ENCODE data around the gene VPS8.

The VPS8 gene

DNA sequence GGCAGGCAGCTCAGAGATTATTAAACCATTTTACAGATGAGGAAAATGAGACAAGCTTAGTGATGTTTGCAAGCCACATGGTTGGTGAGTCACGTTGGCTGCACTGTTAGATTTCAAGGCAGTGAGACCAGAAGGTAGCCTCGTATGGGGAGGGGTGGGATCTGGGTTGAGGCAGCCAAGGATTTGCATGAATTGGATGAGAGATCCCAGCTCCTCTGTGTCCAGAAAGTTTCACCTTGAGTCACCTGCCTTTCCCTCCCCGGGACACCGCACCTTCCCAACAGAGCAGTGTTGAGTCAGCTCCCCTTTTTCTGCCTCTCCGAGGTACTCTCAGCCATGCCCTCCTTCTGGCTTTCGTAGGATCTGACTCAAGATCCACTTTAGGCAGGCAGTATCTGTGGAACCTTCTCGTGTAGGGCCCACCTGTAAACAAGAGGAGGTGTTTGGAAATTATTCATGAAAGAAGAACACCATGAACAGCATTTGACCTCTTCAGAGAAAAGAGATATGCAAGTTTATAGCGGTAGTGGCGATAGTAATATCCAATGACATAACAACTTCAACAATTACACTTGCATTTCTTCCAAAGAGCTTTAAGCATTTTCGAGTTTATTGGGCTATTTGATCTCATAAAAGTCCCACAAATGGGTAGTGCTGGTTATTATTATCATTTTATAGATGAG lies 46.8 kb upstream of the VPS8 start:
- Histone ChIP-seq H3K4me3 (ENCODE audit: low read depth, low read length) (no peak overlapping the region), H3K4me1 (ENCODE audit: control insufficient read depth, insufficient read depth, low read length) (no peaks in the 10 kb centered on the region), H3K9me3 (ENCODE audit: control insufficient read depth, insufficient read depth, low read depth, low read length) (no peaks in the 10 kb centered on the region), H3K36me3 (ENCODE audit: control insufficient read depth in 2 of 2, insufficient read depth in 1 of 2, low read length in 2 of 2) (no peaks in the 10 kb centered on the region), H3K27ac (ENCODE audit: extremely low read depth, low read depth, low read length) (no peak overlapping the region)
- TF ChIP-seq, protein P1, sequence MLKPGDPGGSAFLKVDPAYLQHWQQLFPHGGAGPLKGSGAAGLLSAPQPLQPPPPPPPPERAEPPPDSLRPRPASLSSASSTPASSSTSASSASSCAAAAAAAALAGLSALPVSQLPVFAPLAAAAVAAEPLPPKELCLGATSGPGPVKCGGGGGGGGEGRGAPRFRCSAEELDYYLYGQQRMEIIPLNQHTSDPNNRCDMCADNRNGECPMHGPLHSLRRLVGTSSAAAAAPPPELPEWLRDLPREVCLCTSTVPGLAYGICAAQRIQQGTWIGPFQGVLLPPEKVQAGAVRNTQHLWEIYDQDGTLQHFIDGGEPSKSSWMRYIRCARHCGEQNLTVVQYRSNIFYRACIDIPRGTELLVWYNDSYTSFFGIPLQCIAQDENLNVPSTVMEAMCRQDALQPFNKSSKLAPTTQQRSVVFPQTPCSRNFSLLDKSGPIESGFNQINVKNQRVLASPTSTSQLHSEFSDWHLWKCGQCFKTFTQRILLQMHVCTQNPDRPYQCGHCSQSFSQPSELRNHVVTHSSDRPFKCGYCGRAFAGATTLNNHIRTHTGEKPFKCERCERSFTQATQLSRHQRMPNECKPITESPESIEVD (tag by site-specific recombination; IDR thresholded peaks at IDR 0.05): peak; percentile 42; the same call in 1 of the 2 replicates
- TF ChIP-seq TRIM28 (IDR thresholded peaks at IDR 0.05; ENCODE audit: borderline replicate concordance, low read length) (no peak), ZNF335 (tag by site-specific recombination; conservative IDR thresholded peaks at IDR 0.05) (peak; percentile 84), ZNF404 (tag by site-specific recombination; IDR thresholded peaks at IDR 0.05) (no peak)
- TF ChIP-seq, protein P2, sequence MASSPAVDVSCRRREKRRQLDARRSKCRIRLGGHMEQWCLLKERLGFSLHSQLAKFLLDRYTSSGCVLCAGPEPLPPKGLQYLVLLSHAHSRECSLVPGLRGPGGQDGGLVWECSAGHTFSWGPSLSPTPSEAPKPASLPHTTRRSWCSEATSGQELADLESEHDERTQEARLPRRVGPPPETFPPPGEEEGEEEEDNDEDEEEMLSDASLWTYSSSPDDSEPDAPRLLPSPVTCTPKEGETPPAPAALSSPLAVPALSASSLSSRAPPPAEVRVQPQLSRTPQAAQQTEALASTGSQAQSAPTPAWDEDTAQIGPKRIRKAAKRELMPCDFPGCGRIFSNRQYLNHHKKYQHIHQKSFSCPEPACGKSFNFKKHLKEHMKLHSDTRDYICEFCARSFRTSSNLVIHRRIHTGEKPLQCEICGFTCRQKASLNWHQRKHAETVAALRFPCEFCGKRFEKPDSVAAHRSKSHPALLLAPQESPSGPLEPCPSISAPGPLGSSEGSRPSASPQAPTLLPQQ (tag by site-specific recombination; IDR thresholded peaks at IDR 0.05): 0 out of 2 replicates have a peak, but pooled peaks have one; percentile 35
- ChIA-PET CTCF (interaction anchor here (0.8 to 1.6 kb wide), 2 partner anchors 13 to 204 kb away, joined by 3 to 4 read pairs; no protein-coding TSS in a partner anchor), POLR2A (interaction anchor here (0.6 kb wide), 1 partner anchor 9 kb away, joined by 8 read pairs; no protein-coding TSS in a partner anchor)

DNA sequence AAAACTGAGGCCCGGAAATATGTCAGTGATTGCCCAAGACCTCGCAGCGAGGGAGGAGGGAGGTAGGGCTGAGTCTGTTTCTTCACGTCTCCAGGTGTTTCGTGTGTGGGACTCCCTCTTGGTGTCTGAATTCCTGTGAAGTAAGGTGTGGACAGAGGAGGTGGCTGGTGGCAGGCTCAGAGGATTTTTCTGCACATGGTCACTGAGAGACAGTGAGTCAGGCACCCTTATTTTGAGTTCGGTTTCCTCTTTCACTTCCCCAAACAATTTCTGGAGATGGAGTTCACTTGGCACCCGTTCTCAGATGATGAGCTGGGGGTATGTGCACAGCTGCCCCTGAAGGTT lies 46.3 kb upstream of the VPS8 start:
- H3K27ac ChIP-seq (ENCODE audit: extremely low read depth, low read depth, low read length): no peak overlapping the region
- ChIA-PET POLR2A (no interaction called here), CTCF (interaction anchor here (1.1 to 1.6 kb wide), 2 partner anchors 13 to 205 kb away, joined by 4 to 6 read pairs; partner anchors contain the start of gene EPHB3)

DNA sequence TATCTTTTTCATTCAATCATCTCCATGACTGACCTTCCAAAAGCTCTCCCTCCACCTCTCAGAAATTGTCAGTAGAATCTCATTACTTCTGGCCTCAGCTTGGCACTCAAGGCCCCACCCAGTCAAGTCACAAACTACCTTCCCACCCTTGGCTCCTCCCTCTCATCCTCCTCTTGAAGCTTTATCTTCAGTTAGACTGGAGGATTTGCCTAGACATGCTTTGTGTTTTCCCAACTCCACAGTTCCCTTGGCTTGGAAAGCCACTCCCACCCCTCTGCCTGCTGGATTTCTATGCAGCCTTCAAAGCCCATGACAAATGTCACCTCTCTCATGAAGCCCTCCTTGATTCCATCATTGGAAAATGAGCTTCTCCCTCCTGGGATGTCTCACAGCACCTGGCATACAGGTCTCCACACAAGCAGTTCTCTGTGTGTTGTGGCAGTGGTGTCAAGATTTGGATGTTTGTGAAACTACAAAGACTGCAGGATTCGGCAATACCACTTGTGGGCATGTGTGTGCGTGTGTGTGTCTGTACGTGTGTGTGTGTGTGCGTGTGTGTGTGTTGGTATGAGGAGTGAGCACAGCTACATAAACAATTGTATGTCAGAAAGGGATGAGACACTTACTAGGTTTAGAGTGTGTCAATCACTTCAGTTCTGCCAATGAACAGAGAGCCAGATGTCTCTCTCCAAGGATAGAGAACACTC lies 45.3 kb upstream of the VPS8 start:
- Histone ChIP-seq H3K36me3 (ENCODE audit: control insufficient read depth in 2 of 2, insufficient read depth in 1 of 2, low read length in 2 of 2) (no peaks in the 10 kb centered on the region), H3K27ac (ENCODE audit: extremely low read depth, low read depth, low read length) (no peak overlapping the region), H3K4me1 (ENCODE audit: control insufficient read depth, insufficient read depth, low read length) (no peaks in the 10 kb centered on the region), H3K9me3 (ENCODE audit: control insufficient read depth, insufficient read depth, low read depth, low read length) (no peaks in the 10 kb centered on the region), H3K4me3 (ENCODE audit: low read depth, low read length) (no peak overlapping the region)
- CTCF ChIA-PET: interaction anchor here (1.1 to 1.6 kb wide), 2 partner anchors 12 to 206 kb away, joined by 4 to 6 read pairs; partner anchors contain the start of gene EPHB3
- POLR2A ChIA-PET: no interaction called here
- TF ChIP-seq ZNF768 (tag by site-specific recombination; IDR thresholded peaks at IDR 0.05) (no peak), ZNF561 (tag by site-specific recombination; IDR thresholded peaks at IDR 0.05; ENCODE audit: borderline replicate concordance) (no peak), ZNF19 (tag by site-specific recombination; IDR thresholded peaks at IDR 0.05; ENCODE audit: low read depth) (no peak), KLF1 (tag by site-specific recombination; IDR thresholded peaks at IDR 0.05) (peak; percentile 85), ZBTB21 (tag by site-specific recombination; IDR thresholded peaks at IDR 0.05) (no peak), ZNF426 (tag by site-specific recombination; IDR thresholded peaks at IDR 0.05) (no peak), ZNF548 (tag by site-specific recombination; IDR thresholded peaks at IDR 0.05) (no peak), SCRT1 (tag by site-specific recombination; IDR thresholded peaks at IDR 0.05; ENCODE audit: borderline replicate concordance) (peak; percentile 52; the same call in 1 of the 2 replicates), ZNF514 (tag by site-specific recombination; IDR thresholded peaks at IDR 0.05) (no peak), ZNF473 (tag by site-specific recombination; IDR thresholded peaks at IDR 0.05) (no peak), ZNF335 (tag by site-specific recombination; conservative IDR thresholded peaks at IDR 0.05) (no peak), ZNF140 (tag by site-specific recombination; IDR thresholded peaks at IDR 0.05) (no peak), KLF9 (tag by site-specific recombination; IDR thresholded peaks at IDR 0.05; ENCODE audit: low read depth) (peak; percentile 43; the same call in 1 of the 2 replicates), ZNF366 (tag by site-specific recombination; conservative IDR thresholded peaks at IDR 0.05) (no peak), SCRT2 (tag by site-specific recombination; IDR thresholded peaks at IDR 0.05) (peak; percentile 45), ZSCAN30 (tag by site-specific recombination; IDR thresholded peaks at IDR 0.05) (peak; percentile 97), SP7 (tag by site-specific recombination; IDR thresholded peaks at IDR 0.05) (0 out of 2 replicates have a peak, but pooled peaks have one; percentile 26), ZFP3 (tag by site-specific recombination; IDR thresholded peaks at IDR 0.05; ENCODE audit: low read depth) (peak; percentile 95)
- TF ChIP-seq, protein P3, sequence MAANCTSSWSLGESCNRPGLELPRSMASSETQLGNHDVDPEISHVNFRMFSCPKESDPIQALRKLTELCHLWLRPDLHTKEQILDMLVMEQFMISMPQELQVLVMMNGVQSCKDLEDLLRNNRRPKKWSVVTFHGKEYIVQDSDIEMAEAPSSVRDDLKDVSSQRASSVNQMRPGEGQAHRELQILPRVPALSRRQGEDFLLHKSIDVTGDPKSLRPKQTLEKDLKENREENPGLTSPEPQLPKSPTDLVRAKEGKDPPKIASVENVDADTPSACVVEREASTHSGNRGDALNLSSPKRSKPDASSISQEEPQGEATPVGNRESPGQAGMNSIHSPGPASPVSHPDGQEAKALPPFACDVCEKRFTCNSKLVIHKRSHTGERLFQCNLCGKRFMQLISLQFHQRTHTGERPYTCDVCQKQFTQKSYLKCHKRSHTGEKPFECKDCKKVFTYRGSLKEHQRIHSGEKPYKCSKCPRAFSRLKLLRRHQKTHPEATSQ (tag by site-specific recombination; IDR thresholded peaks at IDR 0.05): no peak

More for the DNA sequence above, 46.3 kb upstream of the VPS8 start:
- TF ChIP-seq ZBTB8A (tag by site-specific recombination; IDR thresholded peaks at IDR 0.05) (no peak), ZXDB (tag by site-specific recombination; IDR thresholded peaks at IDR 0.05) (no peak)
- TF ChIP-seq, protein P4, sequence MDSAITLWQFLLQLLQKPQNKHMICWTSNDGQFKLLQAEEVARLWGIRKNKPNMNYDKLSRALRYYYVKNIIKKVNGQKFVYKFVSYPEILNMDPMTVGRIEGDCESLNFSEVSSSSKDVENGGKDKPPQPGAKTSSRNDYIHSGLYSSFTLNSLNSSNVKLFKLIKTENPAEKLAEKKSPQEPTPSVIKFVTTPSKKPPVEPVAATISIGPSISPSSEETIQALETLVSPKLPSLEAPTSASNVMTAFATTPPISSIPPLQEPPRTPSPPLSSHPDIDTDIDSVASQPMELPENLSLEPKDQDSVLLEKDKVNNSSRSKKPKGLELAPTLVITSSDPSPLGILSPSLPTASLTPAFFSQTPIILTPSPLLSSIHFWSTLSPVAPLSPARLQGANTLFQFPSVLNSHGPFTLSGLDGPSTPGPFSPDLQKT (IDR thresholded peaks at IDR 0.05; ENCODE audit: borderline replicate concordance, low read depth, low read length): no peak
- H3K4me3 ChIP-seq (ENCODE audit: low read depth, low read length): no peak overlapping the region
- H3K9me3 ChIP-seq (ENCODE audit: control insufficient read depth, insufficient read depth, low read depth, low read length): no peaks in the 10 kb centered on the region
- no peaks in the 10 kb centered on the region for H3K36me3 ChIP-seq (ENCODE audit: control insufficient read depth in 2 of 2, insufficient read depth in 1 of 2, low read length in 2 of 2)
- H3K4me1 ChIP-seq (ENCODE audit: control insufficient read depth, insufficient read depth, low read length): no peaks in the 10 kb centered on the region

Data from HEK293 (cell line).